Hematopoietic multipotent progenitor cell treated with erythropoietin and hydrocortisone succinate and interleukin-3 and kit ligand, for 17 days (in vitro differentiated cells): ENCODE data around the gene YJEFN3.

ENCODE experiments used
- DNase-seq: peaks from one replicate; pipeline ENCODE4 v3.0.0-alpha.2; 2015; ENCODE audit warnings: low spot score

YJEFN3 gene, protein sequence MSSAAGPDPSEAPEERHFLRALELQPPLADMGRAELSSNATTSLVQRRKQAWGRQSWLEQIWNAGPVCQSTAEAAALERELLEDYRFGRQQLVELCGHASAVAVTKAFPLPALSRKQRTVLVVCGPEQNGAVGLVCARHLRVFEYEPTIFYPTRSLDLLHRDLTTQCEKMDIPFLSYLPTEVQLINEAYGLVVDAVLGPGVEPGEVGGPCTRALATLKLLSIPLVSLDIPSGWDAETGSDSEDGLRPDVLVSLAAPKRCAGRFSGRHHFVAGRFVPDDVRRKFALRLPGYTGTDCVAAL

DNA sequence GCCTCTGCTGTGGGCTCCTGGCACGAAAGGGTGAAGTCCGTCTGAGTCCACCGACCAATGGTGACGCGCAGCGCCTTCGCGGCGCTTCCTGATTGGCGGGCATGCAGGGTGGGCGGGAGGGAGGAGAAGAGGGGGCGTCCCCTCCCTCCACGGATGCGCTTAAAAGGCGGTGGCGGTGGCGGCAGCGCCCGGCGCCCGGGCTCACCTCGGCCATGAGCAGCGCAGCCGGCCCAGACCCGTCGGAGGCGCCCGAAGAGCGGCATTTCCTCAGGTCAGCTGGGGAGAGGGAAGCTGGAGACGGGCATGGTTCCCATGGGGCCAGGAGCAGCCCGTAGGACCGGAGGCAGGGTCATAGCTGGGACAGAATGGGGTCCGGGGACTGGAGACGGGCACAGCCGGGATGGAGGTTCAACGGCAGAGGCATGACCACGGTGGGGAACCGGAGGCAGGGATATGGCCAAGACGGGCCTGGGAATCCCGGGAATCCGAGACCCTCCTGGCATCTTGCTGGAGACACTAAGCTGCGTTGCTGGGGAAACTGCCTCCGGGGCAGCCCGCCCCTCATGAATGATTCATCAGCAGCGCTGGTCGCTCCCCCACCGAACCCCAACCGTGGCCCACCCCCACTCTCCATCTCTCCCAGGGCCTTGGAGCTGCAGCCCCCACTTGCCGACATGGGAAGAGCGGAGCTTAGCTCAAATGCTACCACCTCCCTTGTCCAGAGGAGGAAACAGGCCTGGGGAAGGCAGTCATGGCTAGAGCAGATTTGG lies at the start of gene YJEFN3:
Gene YJEFN3 (plus strand): TSS at position 191 of the 770 bp plus-strand sequence. CDS start 22 bp downstream, at position 213.
- DNase-seq, result no peak

GRCh38 chr19:19480688-19481087 lies 48.0 kb upstream of the YJEFN3 start:
- DNase-seq, result no peak

- no peak for DNase-seq
Observed at GRCh38 chr19:19482809-19483596, 45.7 kb upstream of the YJEFN3 start.

GRCh38 chr19:19485161-19485997 lies 43.3 kb upstream of the YJEFN3 start:
- no peak for DNase-seq

DNA sequence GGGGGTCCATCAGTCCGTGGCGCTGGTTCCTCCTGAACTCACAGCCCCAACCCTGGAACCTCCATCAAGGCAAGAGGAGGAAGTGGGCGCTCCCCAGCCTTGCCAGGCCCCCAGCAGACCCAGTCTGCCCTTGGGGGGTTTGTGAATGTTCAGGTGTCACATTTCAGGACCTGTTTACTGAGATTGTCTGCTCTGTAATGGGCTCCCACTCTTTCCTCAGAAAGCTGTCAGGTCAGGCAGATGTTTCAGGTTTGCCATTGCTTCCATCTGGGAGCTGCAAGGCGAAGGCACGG lies 42.8 kb upstream of the YJEFN3 start:
- no peak for DNase-seq

- no peak for DNase-seq
Observed at GRCh38 chr19:19486343-19487076, 42.2 kb upstream of the YJEFN3 start.

DNA sequence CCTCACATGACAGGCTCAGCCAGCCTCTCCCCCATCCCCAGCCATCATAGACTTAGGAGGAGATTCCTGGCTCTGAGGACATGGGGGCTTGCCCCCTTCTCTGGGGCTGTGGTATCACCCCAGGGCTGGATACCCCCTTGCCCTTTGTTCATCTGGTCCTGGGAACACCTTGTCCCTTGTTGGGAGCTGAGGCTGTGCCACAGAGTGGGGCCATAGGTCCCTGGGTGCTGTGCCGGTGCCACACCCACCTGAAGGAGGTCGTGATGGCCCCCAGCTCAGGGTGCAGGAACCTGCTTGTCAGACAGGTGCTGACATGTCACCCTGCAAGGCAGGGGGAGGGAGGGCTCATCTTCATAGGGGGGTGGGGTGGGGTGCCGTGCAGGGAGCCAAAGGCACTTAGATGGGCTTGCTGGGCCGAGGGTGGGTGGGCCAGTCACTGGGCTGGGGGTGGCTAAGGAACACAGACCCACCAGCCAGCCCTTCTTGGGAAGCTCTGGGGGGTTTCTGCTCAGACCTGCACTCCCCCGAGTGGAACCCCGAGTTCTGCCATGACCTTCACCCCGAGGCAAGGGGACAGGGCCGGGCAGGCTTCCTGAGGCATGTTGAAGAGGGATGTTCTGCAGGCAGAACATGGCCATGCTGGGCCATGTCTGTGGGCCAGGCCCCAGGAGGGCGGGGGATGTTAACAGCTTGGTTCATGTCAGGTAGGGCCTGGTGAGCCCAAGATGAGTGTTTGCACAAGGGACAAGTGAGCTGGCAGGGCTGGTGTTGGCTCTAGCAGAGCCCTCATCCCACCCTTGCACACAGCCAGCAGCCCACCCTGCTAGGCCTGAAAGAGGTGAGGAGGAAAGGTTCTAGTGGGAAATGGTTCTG lies 41.4 kb upstream of the YJEFN3 start:
- DNase-seq, result no peak

GRCh38 chr19:19487950-19488874 lies 40.5 kb upstream of the YJEFN3 start:
- DNase-seq, result peak; percentile 92

DNA sequence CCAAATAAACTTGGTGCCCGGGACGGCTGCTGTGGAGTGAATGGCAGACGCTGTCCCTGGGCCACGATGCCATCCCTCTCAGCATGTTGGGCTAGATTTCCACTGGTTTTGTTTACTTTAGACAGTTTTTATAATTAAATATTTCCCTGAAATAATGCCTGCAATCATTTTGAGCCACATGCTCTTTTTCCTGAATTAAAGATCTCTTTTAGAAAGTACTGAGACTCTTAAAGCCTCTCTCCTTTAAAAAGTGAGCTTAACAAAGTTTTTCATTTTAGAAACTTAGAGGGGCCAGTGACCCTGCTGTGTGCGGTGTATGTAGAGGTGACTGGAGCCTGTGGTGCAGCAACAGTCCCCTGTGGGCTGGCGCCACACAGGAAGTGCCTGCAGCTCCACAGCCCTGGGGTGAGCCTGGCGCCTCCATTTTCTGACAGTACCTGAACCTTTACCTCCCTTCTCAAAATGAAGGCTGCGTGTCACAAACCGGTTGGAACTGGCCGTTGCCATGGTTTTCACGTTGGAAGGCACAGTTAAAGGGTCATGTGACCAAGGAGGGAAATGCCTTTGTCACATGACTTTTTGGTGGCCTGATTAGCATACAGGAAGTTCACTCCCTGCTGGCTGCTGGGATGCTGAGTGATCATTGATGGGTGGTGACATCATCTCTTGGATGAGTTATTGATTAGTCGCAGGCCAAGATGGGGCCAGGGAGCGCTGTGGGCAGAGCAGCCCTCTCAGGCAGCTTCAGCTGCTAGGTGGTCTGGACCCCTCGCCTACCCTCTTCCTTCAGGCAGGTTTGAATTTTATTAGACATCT lies 39.6 kb upstream of the YJEFN3 start:
- DNase-seq, result peak; percentile 98

DNA sequence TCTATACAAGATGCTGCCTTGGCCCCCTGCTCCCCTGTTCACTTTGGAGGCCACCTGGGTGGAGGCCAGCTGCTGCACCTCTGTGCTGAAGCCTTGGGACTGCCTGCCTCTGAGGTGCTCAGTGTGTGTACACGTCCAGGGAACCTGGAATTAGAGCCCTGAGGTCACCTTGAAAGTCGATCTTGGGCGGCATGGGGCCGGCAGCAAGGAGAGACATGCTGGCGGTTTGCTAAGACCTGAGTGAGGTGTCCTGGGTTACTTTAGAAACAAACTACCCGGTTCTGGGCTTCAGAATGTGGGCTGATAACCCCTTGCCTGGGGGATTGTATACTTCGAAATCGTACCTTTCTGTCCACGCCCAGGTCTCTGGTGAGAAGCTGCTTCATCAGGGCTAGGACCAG lies 38.9 kb upstream of the YJEFN3 start:
- DNase-seq, result no peak

DNA sequence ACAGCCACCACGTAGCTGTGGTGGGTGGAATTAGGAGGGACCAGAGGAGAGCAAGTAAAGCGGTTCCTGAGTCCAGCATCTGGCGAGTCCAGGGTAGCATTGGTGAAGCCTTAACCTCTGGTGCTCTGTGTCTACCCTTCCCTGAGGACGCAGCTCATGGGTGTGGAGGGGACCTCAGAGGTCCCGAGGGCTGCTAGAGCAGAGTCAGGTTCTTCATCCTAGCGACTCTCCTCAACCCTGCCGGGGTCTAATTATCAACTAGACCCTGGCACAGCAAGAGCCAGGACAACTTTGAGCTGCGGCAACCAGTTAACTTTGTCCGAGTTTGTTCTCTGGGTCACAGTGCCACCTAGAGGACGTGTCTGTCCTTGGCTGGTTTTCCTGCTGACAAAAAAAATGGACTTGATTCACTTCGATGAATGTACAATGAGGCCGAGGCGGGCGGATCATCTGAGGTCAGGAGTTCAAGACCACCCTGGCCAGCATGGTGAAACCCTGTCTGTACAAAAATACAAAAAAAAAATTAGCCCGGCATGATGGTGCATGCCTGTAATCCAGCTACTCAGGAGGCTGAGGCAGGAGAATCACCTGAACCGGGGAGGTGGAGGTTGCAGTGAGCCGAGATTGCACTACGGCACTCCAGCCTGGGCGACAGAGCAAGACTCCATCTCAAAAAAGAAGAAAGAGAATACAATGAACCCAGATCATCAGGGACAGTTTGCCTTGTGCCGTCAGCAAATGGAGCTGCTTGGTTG lies 38.3 kb upstream of the YJEFN3 start:
- peak; percentile 92 for DNase-seq

- no peak for DNase-seq
Observed at GRCh38 chr19:19491321-19492025, 37.2 kb upstream of the YJEFN3 start.

GRCh38 chr19:19492026-19492610 lies 36.6 kb upstream of the YJEFN3 start:
- no peak for DNase-seq

DNA sequence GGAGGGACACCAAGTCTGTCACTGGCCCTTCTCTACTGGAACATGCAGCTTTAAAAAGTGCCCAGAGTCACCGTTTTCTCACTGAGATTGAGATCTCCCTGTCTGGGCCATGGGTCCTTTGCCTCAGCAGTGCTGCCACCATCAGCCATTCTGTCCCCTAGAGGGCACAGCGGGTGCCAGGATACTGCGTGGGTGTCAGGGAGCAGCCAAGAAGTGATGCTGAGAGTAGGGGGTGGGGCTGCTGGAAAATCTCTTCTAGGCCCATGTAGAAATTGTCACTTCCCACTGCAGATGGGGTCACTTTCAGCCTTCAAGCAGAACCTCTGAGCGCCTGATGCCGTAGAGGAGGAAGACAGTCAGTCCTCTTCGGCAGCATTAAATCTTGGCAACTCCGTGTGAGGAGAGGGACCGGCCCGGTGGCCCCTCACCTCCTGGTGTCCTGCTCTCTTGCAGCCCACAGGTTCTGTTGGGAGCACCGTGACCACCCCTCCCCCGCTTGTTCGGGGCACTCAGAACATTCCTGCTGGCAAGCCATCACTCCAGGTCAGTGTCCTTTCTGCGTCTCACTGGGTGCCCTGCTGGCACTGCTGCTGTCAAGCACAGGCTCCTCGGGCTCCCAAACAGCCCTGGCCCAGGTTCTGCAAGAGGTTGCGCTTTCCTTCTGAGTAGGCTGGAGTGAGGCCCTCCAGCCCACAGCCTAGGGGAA lies 34.7 kb upstream of the YJEFN3 start:
- DNase-seq, result no peak

- DNase-seq, result no peak
Observed at GRCh38 chr19:19495614-19496603, 32.8 kb upstream of the YJEFN3 start.
